NCI-H2196 treated with DMSO at 0.1 percent for 48 hours (cell line): ENCODE measurements around the gene FHIT.
"Not testable (repeated sequence)": the region's sequence is repeated elsewhere in the genome, so short reads cannot be mapped to it uniquely, and the experiment has no call there.

Experiments
- DNase-seq: peaks from one replicate; lab custom pipeline; 2025; ENCODE audit not compliant: unreplicated experiment; lab: John Stamatoyannopoulos, UW

Gene FHIT

GRCh38 chr3:59982510-59982909 lies 1268.7 kb downstream of the FHIT start:
- DNase-seq = no peak

- no peak for DNase-seq
Measured at GRCh38 chr3:59981377-59981776, 1269.9 kb downstream of the FHIT start.

GRCh38 chr3:59980576-59980975 lies 1270.7 kb downstream of the FHIT start:
- no peak for DNase-seq

GRCh38 chr3:59979542-59979941 lies 1271.7 kb downstream of the FHIT start:
- DNase-seq = no peak

- DNase-seq = no peak
Measured at GRCh38 chr3:59978979-59979378, 1272.3 kb downstream of the FHIT start.

GRCh38 chr3:59970796-59971195 lies 1280.5 kb downstream of the FHIT start:
- DNase-seq = no peak

- DNase-seq = no peak
Measured at GRCh38 chr3:59970376-59970775, 1280.9 kb downstream of the FHIT start.

- DNase-seq = no peak
Measured at GRCh38 chr3:59968513-59969045, 1282.7 kb downstream of the FHIT start.

GRCh38 chr3:59963676-59964075 lies 1287.6 kb downstream of the FHIT start:
- DNase-seq = no peak

GRCh38 chr3:59957150-59957549 lies 1294.1 kb downstream of the FHIT start:
- DNase-seq = no peak

GRCh38 chr3:59953104-59953503 lies 1298.1 kb downstream of the FHIT start:
- DNase-seq = no peak

- no peak for DNase-seq
Measured at GRCh38 chr3:59949311-59949710, 1301.9 kb downstream of the FHIT start.

GRCh38 chr3:59946401-59946800 lies 1304.9 kb downstream of the FHIT start:
- no peak for DNase-seq

- DNase-seq = no peak
Measured at GRCh38 chr3:59940718-59941117, 1310.5 kb downstream of the FHIT start.

GRCh38 chr3:59939826-59940426 lies 1311.3 kb downstream of the FHIT start:
- DNase-seq = no peak

- no peak for DNase-seq
Measured at GRCh38 chr3:59938828-59939227, 1312.4 kb downstream of the FHIT start.

- DNase-seq = no peak
Measured at GRCh38 chr3:59937201-59937600, 1314.1 kb downstream of the FHIT start.

- no peak for DNase-seq
Measured at GRCh38 chr3:59936472-59936871, 1314.8 kb downstream of the FHIT start.

- DNase-seq = no peak
Measured at GRCh38 chr3:59935025-59935424, 1316.2 kb downstream of the FHIT start.

- not testable (repeated sequence) for DNase-seq
Measured at GRCh38 chr3:59934560-59934959, 1316.7 kb downstream of the FHIT start.

- DNase-seq = no peak
Measured at GRCh38 chr3:59930170-59930569, 1321.1 kb downstream of the FHIT start.

- no peak for DNase-seq
Measured at GRCh38 chr3:59927056-59927455, 1324.2 kb downstream of the FHIT start.

GRCh38 chr3:59925946-59926345 lies 1325.3 kb downstream of the FHIT start:
- no peak for DNase-seq
